AG09309 (cell line): Measurements from ENCODE around the gene ODAD2.

Source experiments
- DNase-seq: peaks from one replicate; pipeline ENCODE4 v3.0.0-alpha.2; 2010; ENCODE audit warnings: low read depth
- H3K4me3 ChIP-seq: 2 replicates; pipeline ENCODE4 v1.5.1; 2011; ENCODE audit warnings: mild to moderate bottlenecking, low read depth, low read length, moderate library complexity; ENCODE audit not compliant: control insufficient read depth
- TF ChIP-seq, protein P1 (sequence below): IDR thresholded peaks from 2 replicates; pipeline ENCODE4 v1.5.1; 2011; ENCODE audit warnings: mild to moderate bottlenecking, low read depth, low read length, inconsistent platforms; ENCODE audit not compliant: insufficient read depth, control insufficient read depth; ENCODE audit errors: missing control alignments

Gene ODAD2, protein sequence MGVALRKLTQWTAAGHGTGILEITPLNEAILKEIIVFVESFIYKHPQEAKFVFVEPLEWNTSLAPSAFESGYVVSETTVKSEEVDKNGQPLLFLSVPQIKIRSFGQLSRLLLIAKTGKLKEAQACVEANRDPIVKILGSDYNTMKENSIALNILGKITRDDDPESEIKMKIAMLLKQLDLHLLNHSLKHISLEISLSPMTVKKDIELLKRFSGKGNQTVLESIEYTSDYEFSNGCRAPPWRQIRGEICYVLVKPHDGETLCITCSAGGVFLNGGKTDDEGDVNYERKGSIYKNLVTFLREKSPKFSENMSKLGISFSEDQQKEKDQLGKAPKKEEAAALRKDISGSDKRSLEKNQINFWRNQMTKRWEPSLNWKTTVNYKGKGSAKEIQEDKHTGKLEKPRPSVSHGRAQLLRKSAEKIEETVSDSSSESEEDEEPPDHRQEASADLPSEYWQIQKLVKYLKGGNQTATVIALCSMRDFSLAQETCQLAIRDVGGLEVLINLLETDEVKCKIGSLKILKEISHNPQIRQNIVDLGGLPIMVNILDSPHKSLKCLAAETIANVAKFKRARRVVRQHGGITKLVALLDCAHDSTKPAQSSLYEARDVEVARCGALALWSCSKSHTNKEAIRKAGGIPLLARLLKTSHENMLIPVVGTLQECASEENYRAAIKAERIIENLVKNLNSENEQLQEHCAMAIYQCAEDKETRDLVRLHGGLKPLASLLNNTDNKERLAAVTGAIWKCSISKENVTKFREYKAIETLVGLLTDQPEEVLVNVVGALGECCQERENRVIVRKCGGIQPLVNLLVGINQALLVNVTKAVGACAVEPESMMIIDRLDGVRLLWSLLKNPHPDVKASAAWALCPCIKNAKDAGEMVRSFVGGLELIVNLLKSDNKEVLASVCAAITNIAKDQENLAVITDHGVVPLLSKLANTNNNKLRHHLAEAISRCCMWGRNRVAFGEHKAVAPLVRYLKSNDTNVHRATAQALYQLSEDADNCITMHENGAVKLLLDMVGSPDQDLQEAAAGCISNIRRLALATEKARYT

DNA sequence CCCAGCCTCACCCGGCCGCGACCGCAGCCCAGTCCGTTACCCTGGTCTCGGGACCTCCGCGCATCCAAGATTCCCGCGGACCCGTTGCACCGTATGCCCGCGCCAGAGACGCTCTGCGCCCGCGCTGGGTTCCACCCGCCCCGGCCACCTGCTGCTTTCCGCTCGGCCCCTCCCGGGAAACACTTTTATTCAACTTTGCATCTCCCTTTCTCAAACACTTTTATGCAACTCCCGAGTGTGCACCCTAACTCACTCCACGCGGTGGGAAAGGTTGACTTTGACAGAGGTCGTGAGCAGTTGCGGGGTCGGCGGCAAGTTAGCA is at the start of gene ODAD2:
TSS of gene ODAD2 (minus strand) at position 126 of the 322 bp plus-strand sequence. CDS start 3,937 bp downstream, outside the sequence.
- DNase-seq = no peak
- TF ChIP-seq, protein P1, sequence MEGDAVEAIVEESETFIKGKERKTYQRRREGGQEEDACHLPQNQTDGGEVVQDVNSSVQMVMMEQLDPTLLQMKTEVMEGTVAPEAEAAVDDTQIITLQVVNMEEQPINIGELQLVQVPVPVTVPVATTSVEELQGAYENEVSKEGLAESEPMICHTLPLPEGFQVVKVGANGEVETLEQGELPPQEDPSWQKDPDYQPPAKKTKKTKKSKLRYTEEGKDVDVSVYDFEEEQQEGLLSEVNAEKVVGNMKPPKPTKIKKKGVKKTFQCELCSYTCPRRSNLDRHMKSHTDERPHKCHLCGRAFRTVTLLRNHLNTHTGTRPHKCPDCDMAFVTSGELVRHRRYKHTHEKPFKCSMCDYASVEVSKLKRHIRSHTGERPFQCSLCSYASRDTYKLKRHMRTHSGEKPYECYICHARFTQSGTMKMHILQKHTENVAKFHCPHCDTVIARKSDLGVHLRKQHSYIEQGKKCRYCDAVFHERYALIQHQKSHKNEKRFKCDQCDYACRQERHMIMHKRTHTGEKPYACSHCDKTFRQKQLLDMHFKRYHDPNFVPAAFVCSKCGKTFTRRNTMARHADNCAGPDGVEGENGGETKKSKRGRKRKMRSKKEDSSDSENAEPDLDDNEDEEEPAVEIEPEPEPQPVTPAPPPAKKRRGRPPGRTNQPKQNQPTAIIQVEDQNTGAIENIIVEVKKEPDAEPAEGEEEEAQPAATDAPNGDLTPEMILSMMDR = no peak
- peak within 1 kb of the TSS; percentile 93 for H3K4me3 ChIP-seq

DNA sequence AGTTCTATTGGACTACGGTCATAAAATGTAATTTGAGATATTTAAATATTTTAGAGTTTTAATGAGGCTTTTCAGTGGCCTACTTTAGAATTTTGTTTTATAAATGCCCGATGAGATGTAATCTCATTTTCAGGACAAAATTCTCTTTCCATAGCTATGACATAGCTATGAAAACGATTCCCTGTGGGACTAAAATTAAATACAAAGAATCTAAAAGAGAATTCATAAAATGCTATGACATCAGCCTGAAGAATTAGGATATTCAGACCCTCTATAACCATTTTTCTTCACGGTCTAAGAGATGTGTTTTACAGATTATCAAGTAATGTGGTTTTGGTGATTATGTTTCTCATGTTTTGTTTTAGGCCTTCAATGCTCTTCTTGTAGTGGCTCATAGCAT is 48.2 kb upstream of the ODAD2 start:
- no peak overlapping the region for H3K4me3 ChIP-seq
- no peak for DNase-seq
- TF ChIP-seq, protein P1 = no peak

DNA sequence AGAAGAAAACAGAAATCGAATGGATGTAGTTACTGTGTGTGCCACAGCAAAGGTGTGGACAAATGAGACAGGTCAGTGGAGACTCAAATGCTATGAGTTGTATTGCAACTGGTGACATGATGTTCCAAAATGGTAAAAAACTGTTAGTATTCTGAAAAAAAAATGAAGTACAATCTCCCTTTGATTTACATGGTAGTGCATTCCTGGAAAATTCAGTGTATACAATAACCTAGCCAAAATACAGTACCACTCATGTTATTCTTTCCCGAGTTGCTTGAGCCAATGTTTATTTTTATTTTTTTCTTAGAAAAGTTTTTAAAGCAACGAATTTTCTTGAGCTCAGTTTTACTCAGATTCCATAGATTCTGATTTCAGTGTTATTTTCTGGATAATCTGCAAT is 47.7 kb upstream of the ODAD2 start:
- no peak overlapping the region for H3K4me3 ChIP-seq
- TF ChIP-seq, protein P1 = no peak
- DNase-seq = no peak

DNA sequence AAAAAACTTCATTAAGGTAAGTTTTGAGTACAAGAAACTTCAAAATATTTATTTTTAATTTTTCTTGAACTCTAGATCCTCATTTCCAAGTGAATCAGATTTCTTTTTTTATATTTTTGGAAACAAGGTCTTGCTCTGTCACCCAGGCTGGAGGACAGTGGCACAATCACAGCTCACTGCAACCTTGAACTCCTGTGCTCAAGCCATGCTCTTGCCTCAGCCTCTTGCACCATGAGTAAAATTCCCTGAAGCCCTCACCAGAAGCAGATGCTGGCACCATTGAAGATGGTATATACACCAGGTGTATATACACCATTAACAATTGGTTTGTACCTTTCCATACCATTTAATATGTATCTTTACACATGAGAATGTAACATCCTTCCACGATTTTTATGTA is 45.1 kb upstream of the ODAD2 start:
- TF ChIP-seq, protein P1 = no peak
- no peak overlapping the region for H3K4me3 ChIP-seq
- no peak for DNase-seq

DNA sequence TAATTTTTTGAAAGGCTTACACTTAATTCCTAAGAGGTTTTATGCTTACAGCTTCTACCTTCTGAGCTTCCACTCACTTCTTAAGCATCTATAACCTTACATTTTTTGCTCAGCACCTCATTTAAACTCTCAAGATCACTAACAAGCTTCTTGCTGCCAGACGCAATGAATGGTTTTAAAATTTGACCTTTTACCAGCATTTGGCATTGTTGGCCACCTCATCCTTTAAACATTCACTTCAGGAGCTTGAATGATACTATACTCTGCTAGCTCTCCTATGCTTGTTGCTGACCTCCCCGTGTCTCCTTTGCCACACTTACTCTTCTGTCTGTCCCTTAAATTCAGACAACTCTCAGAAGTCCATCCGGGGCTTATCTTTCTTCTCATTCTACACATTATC is 37.7 kb upstream of the ODAD2 start:
- no peak overlapping the region for H3K4me3 ChIP-seq
- DNase-seq = peak; percentile 57
- TF ChIP-seq, protein P1 = no peak
